CD4-positive, alpha-beta T cell treated with Interleukin-2 at 100 ng/mL for 4 hours (primary cell): ENCODE measurements around the gene NFATC2.

ENCODE experiments used
- DNase-seq: peaks from one replicate; pipeline ENCODE4 v3.0.0-alpha.2; 2020; ENCODE audit warnings: low spot score

NFATC2 gene

GRCh38 chr20:51412333-51412871 is 130.1 kb downstream of the NFATC2 start:
- no peak for DNase-seq

GRCh38 chr20:51411870-51412269 is 130.6 kb downstream of the NFATC2 start:
- DNase-seq: no peak

- no peak for DNase-seq
Observed at GRCh38 chr20:51410586-51411325, 131.8 kb downstream of the NFATC2 start.

GRCh38 chr20:51409192-51409880 is 133.2 kb downstream of the NFATC2 start:
- DNase-seq: no peak

- DNase-seq: peak; percentile 96
Observed at GRCh38 chr20:51404297-51405060, 138.0 kb downstream of the NFATC2 start.

- no peak for DNase-seq
Observed at GRCh38 chr20:51403466-51404220, 138.9 kb downstream of the NFATC2 start.

GRCh38 chr20:51402201-51402600 is 140.3 kb downstream of the NFATC2 start:
- DNase-seq: peak; percentile 79

GRCh38 chr20:51401496-51401895 is 141.0 kb downstream of the NFATC2 start:
- no peak for DNase-seq

- DNase-seq: peak; percentile 89
Observed at GRCh38 chr20:51400051-51400926, 142.2 kb downstream of the NFATC2 start.

GRCh38 chr20:51399006-51399890 is 143.3 kb downstream of the NFATC2 start:
- no peak for DNase-seq

- DNase-seq: no peak
Observed at GRCh38 chr20:51398552-51398951, 144.0 kb downstream of the NFATC2 start.

- DNase-seq: no peak
Observed at GRCh38 chr20:51398083-51398482, 144.4 kb downstream of the NFATC2 start.

GRCh38 chr20:51397137-51397536 is 145.4 kb downstream of the NFATC2 start:
- no peak for DNase-seq

GRCh38 chr20:51396365-51396909 is 146.1 kb downstream of the NFATC2 start:
- no peak for DNase-seq

GRCh38 chr20:51394706-51395105 is 147.8 kb downstream of the NFATC2 start:
- no peak for DNase-seq

- no peak for DNase-seq
Observed at GRCh38 chr20:51393571-51393970, 148.9 kb downstream of the NFATC2 start.

- no peak for DNase-seq
Observed at GRCh38 chr20:51392614-51393186, 149.8 kb downstream of the NFATC2 start.

GRCh38 chr20:51391926-51392325 is 150.6 kb downstream of the NFATC2 start:
- DNase-seq: no peak
